MM.1S (cell line): ENCODE data around the gene SCARF1.

ENCODE experiments used
- EZH2 ChIP-seq: fragments of 300-600 bp; sonication (generic); optimal IDR thresholded peaks from 2 replicates; pipeline ENCODE3; 2017; ENCODE audit warnings: low read depth, mild to moderate bottlenecking, antibody characterized with exemption, low read length, mixed read lengths
- TF ChIP-seq, protein P1 (sequence below): fragments of 300-600 bp; sonication (generic); IDR thresholded peaks from 2 replicates; pipeline ENCODE4 v1.5.1; 2016; ENCODE audit warnings: antibody characterized with exemption, low read length, mixed read lengths

DNA sequence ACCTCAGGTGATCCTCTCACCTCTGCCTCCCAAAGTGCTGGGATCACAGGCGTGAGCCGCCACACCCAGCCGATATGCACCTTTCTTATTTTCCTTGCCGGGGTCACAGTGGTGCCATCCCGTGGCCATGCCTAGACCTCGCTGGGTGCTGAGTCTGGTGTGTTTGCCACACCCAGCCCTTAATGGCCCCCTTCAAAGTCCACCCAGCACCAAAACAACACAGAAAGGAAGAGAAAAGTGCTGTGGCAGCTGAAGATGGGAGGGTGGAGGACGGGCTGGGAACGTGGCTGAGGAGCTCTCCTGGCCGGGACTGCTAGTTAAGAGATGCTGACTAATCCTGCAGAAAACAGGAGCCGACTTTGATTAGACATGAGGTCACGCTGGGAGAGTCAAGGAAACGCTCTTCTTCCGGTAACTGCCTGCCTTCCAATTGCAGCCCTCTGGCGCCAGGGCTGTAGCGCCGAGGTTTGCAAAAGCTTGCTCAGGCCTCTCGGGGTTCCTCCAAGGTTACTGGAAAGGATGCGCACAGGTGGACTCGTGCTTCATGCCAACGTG is 27.8 kb downstream of the SCARF1 start:
- TF ChIP-seq, protein P1, sequence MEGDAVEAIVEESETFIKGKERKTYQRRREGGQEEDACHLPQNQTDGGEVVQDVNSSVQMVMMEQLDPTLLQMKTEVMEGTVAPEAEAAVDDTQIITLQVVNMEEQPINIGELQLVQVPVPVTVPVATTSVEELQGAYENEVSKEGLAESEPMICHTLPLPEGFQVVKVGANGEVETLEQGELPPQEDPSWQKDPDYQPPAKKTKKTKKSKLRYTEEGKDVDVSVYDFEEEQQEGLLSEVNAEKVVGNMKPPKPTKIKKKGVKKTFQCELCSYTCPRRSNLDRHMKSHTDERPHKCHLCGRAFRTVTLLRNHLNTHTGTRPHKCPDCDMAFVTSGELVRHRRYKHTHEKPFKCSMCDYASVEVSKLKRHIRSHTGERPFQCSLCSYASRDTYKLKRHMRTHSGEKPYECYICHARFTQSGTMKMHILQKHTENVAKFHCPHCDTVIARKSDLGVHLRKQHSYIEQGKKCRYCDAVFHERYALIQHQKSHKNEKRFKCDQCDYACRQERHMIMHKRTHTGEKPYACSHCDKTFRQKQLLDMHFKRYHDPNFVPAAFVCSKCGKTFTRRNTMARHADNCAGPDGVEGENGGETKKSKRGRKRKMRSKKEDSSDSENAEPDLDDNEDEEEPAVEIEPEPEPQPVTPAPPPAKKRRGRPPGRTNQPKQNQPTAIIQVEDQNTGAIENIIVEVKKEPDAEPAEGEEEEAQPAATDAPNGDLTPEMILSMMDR, result no peak
- no peak for TF ChIP-seq EZH2
